GM21381 (cell line): ENCODE data around the gene CYB561D1.

ENCODE experiments used
- ATAC-seq: cut with Tn5 transposase; IDR thresholded peaks from one replicate; pipeline ENCODE4 v1.9.1; 2021; ENCODE audit warnings: mild to moderate bottlenecking, moderate library complexity; ENCODE audit not compliant: unreplicated experiment

The CYB561D1 gene

GRCh38 chr1:109527846-109528695 lies 34.2 kb downstream of the CYB561D1 start:
- ATAC-seq = no peak

- ATAC-seq = no peak
These were observed 34.8 kb downstream of the CYB561D1 start for GRCh38 chr1:109528712-109529111.

GRCh38 chr1:109529881-109530456 lies 36.1 kb downstream of the CYB561D1 start:
- no peak for ATAC-seq

- ATAC-seq = no peak
These were observed 36.7 kb downstream of the CYB561D1 start for GRCh38 chr1:109530457-109531087.

- no peak for ATAC-seq
These were observed 37.5 kb downstream of the CYB561D1 start for GRCh38 chr1:109531380-109531779.

- ATAC-seq = no peak
These were observed 38.0 kb downstream of the CYB561D1 start for GRCh38 chr1:109531826-109532364.

GRCh38 chr1:109532365-109533136 lies 38.7 kb downstream of the CYB561D1 start:
- ATAC-seq = peak; percentile 81

- ATAC-seq = no peak
These were observed 40.5 kb downstream of the CYB561D1 start for GRCh38 chr1:109534307-109534858.

GRCh38 chr1:109535481-109535880 lies 41.6 kb downstream of the CYB561D1 start:
- ATAC-seq = no peak

- ATAC-seq = no peak
These were observed 42.1 kb downstream of the CYB561D1 start for GRCh38 chr1:109535971-109536491.

- ATAC-seq = no peak
These were observed 43.7 kb downstream of the CYB561D1 start for GRCh38 chr1:109537450-109538178.

GRCh38 chr1:109538827-109539555 lies 45.1 kb downstream of the CYB561D1 start:
- ATAC-seq = no peak

- ATAC-seq = no peak
These were observed 45.8 kb downstream of the CYB561D1 start, which contains the start of gene GPR61 for GRCh38 chr1:109539676-109540075. GPR61 (plus strand) TSS chr1:109539872; CDS start chr1:109543023, 3,151 bp downstream.

GRCh38 chr1:109541102-109541501 lies 47.2 kb downstream of the CYB561D1 start:
- ATAC-seq = no peak

GRCh38 chr1:109542657-109543056 lies 48.8 kb downstream of the CYB561D1 start:
- no peak for ATAC-seq

GRCh38 chr1:109543283-109543987 lies 49.5 kb downstream of the CYB561D1 start:
- ATAC-seq = no peak

GRCh38 chr1:109543988-109544735 lies 50.3 kb downstream of the CYB561D1 start:
- ATAC-seq = no peak
